ENCODE data around the gene ZC3H12D.

GRCh38 chr6:149455031-149455732, 29.6 kb downstream of the ZC3H12D start:
- TF ChIP-seq, protein P1, sequence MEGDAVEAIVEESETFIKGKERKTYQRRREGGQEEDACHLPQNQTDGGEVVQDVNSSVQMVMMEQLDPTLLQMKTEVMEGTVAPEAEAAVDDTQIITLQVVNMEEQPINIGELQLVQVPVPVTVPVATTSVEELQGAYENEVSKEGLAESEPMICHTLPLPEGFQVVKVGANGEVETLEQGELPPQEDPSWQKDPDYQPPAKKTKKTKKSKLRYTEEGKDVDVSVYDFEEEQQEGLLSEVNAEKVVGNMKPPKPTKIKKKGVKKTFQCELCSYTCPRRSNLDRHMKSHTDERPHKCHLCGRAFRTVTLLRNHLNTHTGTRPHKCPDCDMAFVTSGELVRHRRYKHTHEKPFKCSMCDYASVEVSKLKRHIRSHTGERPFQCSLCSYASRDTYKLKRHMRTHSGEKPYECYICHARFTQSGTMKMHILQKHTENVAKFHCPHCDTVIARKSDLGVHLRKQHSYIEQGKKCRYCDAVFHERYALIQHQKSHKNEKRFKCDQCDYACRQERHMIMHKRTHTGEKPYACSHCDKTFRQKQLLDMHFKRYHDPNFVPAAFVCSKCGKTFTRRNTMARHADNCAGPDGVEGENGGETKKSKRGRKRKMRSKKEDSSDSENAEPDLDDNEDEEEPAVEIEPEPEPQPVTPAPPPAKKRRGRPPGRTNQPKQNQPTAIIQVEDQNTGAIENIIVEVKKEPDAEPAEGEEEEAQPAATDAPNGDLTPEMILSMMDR (conservative IDR thresholded peaks at IDR 0.05; ENCODE audit: low read depth, low read length), result no peak
- no peak for TF ChIP-seq EZH2phosphoT487 (IDR thresholded peaks at IDR 0.05; ENCODE audit: borderline replicate concordance, low read length)
- TF ChIP-seq EZH2 (IDR thresholded peaks at IDR 0.05; ENCODE audit: low read length, unreplicated experiment), result no peak

All from PC-3 (cell line).